Lung (tissue), 12 donors: ENCODE results near the gene CPS1. TPM values are rescaled to one million over a fixed set of nuclear protein-coding genes. Genes with fewer than 3 reads are reported as not detected.

Experiments used
- ATAC-seq: fragments of 200-7000 bp; cut with Tn5 transposase; one replicate; pipeline ENCODE4 v1.9.1; 2020; ENCODE audit warnings: moderate number of reproducible peaks; ENCODE audit not compliant: insufficient read depth, low FRiP score
- DNase-seq, 3 donors: peaks; one replicate each; pipeline ENCODE4 v3.0.0-alpha.2; 2013 to 2017
- H3K27ac ChIP-seq, 2 donors: one replicate each; pipeline ENCODE4 v1.5.1; 2013; ENCODE audit warnings: mild to moderate bottlenecking in 2 of 2, moderate library complexity in 2 of 2, control low read depth in 1 of 2, inconsistent platforms in 1 of 2, low read depth in 1 of 2, low read length in 1 of 2
- H3K27me3 ChIP-seq, 3 donors: one replicate each; pipeline ENCODE4 v1.5.1; 2013; ENCODE audit warnings: low read length in 2 of 3; ENCODE audit not compliant: control insufficient read depth in 3 of 3, insufficient read depth in 3 of 3
- H3K36me3 ChIP-seq, 4 donors: one replicate each; pipeline ENCODE4 v1.5.1; 2013; ENCODE audit warnings: low read length in 4 of 4, mild to moderate bottlenecking in 1 of 4, moderate library complexity in 1 of 4; ENCODE audit not compliant: control insufficient read depth in 4 of 4, insufficient read depth in 4 of 4
- H3K4me1 ChIP-seq, 5 donors: one replicate each; pipeline ENCODE4 v1.5.1; 2013; ENCODE audit warnings: low read length in 5 of 5, mild to moderate bottlenecking in 2 of 5, moderate library complexity in 1 of 5; ENCODE audit not compliant: control insufficient read depth in 5 of 5, insufficient read depth in 5 of 5
- H3K4me3 ChIP-seq: one replicate; pipeline ENCODE4 v1.5.1; 2013; ENCODE audit warnings: mild to moderate bottlenecking, control low read depth, moderate library complexity
- H3K9ac ChIP-seq, 2 donors: one replicate each; pipeline ENCODE4 v1.5.1; 2013; ENCODE audit warnings: low read length in 2 of 2, control low read depth in 1 of 2; ENCODE audit not compliant: insufficient read depth in 1 of 2
- H3K9me3 ChIP-seq, 4 donors: one replicate each; pipeline ENCODE4 v1.5.1; 2013; ENCODE audit warnings: low read length in 3 of 4, mild to moderate bottlenecking in 1 of 4, moderate library complexity in 1 of 4; ENCODE audit not compliant: control insufficient read depth in 4 of 4, insufficient read depth in 3 of 4
- WGBS, 2 donors: extraction: QIAGEN DNeasy Blood & Tissue Kit; methylation state at CpG; one replicate each; pipeline ENCODE4 v1.1.7; 2013; 5-methylcytosine and 5-hydroxymethylcytosine counted together
- polyA plus RNA-seq, 2 donors: library from polyadenylated mRNA; stranded (reverse); fragments of 200-250 nt; gene quantifications; one replicate each; pipeline ENCODE4 v1.2.1, GENCODE V29; 2013
- total RNA-seq, 2 donors: library from RNA; depleted of rRNA in 1 of 2; stranded (reverse); fragments of >200 nt in 1 of 2; gene quantifications; one replicate each; pipeline ENCODE4 v1.2.1, GENCODE V29; 2014 to 2021
- TF ChIP-seq, protein P1 (sequence below): IDR thresholded peaks from 2 replicates; pipeline ENCODE4 v1.5.1; 2012; ENCODE audit warnings: mild to moderate bottlenecking; ENCODE audit errors: control extremely low read depth, extremely low read depth
- donor health status: control.
- donor health status: control.
- donor health status: Bipolar disorder and iron deficiency.
- donor health status: healthy.
- donor health status: DM: yes; HTN: yes; CAD: no.

Gene CPS1
- total and polyA plus RNA-seq, 4 donors, result 0.35 to 5.0 (median 1.9) TPM

DNA sequence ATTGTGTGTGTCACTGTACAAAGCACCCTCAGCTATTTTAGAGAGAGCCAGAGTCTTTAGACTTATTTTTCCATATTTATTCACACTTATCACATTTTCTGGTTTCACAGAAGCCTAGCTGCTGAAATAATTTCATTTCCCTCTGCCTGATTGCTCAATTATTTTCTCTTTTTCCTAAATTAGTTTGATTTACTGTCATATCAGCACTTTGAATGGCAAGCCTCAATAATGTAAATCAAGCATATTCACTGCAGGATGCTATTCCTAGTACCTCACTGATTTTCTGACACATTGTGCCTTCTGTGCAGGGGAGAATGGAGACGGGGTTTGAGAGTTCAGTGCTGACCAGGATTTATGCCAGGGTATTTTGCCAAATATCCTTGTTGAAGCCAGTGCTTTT lies 48.3 kb downstream of the CPS1 start:
- ATAC-seq (no peak), DNase-seq (no peak)
- TF ChIP-seq, protein P1, sequence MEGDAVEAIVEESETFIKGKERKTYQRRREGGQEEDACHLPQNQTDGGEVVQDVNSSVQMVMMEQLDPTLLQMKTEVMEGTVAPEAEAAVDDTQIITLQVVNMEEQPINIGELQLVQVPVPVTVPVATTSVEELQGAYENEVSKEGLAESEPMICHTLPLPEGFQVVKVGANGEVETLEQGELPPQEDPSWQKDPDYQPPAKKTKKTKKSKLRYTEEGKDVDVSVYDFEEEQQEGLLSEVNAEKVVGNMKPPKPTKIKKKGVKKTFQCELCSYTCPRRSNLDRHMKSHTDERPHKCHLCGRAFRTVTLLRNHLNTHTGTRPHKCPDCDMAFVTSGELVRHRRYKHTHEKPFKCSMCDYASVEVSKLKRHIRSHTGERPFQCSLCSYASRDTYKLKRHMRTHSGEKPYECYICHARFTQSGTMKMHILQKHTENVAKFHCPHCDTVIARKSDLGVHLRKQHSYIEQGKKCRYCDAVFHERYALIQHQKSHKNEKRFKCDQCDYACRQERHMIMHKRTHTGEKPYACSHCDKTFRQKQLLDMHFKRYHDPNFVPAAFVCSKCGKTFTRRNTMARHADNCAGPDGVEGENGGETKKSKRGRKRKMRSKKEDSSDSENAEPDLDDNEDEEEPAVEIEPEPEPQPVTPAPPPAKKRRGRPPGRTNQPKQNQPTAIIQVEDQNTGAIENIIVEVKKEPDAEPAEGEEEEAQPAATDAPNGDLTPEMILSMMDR, result no peak
- Histone ChIP-seq H3K9ac (no peak overlapping the region), H3K9me3 (no peaks in the 10 kb centered on the region), H3K36me3 (no peaks in the 10 kb centered on the region), H3K4me1 (no peaks in the 10 kb centered on the region), H3K4me3 (no peak overlapping the region), H3K27ac (no peak overlapping the region), H3K27me3 (no peaks in the 10 kb centered on the region)
- WGBS, 2 donors, result 86% methylated on average over 1 of the region's 1 CpG

DNA sequence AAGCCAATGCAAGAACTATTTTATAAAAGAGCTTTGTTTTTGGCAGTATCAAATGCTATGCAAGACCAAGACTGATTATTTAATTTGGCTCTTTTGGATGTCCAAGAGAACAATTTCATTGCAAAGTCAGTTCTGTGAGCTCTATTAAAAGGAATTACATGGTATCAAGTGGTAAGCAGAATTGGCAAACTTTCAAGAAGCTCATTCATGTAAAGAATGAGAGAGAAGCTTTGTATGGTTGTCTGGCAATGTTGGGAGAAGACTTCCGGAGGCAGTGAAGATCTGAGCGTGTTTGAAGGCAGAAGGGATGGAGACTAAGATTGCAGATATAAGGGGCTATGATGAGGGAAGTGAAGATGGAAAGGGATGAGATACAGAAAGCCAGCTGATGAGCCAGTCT lies 49.6 kb downstream of the CPS1 start:
- no peaks in the 10 kb centered on the region for H3K9me3 ChIP-seq
- no peaks in the 10 kb centered on the region for H3K27me3 ChIP-seq
- ATAC-seq (no peak), DNase-seq (no peak)
- no peaks in the 10 kb centered on the region for H3K4me1 ChIP-seq
- WGBS, 2 donors, result 90 to 92% methylated on average over 2 of the region's 2 CpGs
- no peak overlapping the region for H3K4me3 ChIP-seq
- TF ChIP-seq, protein P1, result no peak
- H3K9ac ChIP-seq, result no peak overlapping the region
- H3K27ac ChIP-seq, result no peak overlapping the region
- H3K36me3 ChIP-seq, result no peaks in the 10 kb centered on the region

DNA sequence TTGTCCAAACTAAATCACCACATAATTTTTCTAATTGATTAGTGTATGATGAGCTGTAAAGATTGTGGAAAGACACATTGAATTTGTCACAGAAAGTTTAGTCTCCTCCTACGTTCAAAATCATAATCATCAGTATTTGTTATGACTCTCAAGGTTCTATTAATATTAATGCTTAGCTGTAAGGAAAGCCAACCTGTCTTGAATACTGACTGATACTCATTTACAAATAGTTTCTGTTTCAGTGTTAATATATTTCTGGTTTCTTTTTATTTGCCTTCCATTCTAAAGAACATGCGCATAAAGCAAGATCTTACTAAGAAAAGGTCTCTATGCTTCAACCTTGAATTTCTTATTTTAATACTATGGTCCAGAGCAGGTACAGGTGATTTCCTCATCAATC lies 55.1 kb downstream of the CPS1 start:
- ATAC-seq, result no peak
- no peaks in the 10 kb centered on the region for H3K4me1 ChIP-seq
- no peak overlapping the region for H3K4me3 ChIP-seq
- H3K27me3 ChIP-seq, result no peaks in the 10 kb centered on the region
- no peak for DNase-seq
- WGBS, 2 donors, result 79 to 84% methylated on average over 2 of the region's 2 CpGs
- H3K27ac ChIP-seq, result no peak overlapping the region
- no peak overlapping the region for H3K9ac ChIP-seq
- H3K36me3 ChIP-seq, result no peaks in the 10 kb centered on the region
- H3K9me3 ChIP-seq, result no peaks in the 10 kb centered on the region
- TF ChIP-seq, protein P1, result no peak

DNA sequence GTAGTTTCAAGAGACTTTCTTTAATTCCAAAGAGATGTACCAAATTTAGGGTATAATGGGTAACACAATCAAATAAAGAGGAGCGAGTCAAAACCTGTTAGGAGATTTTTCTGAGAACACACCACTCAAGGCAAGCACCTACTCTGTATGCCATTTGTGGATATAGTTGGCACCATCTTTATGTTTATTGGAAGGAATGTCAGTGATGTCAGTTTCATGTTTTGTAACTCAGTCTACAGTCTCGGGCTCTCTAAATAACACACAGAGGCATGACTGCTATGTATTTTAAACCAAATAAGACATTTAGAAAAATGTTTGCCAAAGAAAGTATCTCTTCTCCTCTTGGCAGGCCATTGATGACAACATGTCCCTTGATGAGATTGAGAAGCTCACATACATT lies 59.7 kb downstream of the CPS1 start:
- DNase-seq (no peak), ATAC-seq (no peak)
- H3K4me1 ChIP-seq, result no peaks in the 10 kb centered on the region
- no peak overlapping the region for H3K9ac ChIP-seq
- H3K36me3 ChIP-seq, result no peaks in the 10 kb centered on the region
- H3K9me3 ChIP-seq, result no peaks in the 10 kb centered on the region
- 67 to 85% methylated on average over 2 of the region's 2 CpGs for WGBS, 2 donors
- H3K4me3 ChIP-seq, result no peak overlapping the region
- TF ChIP-seq, protein P1, result no peak
- no peak overlapping the region for H3K27ac ChIP-seq
- H3K27me3 ChIP-seq, result no peaks in the 10 kb centered on the region
